HG02798 (cell line): ENCODE results near the gene FMC1.
"Not testable (repeated sequence)": the region's sequence is repeated elsewhere in the genome, so short reads cannot be mapped to it uniquely, and the experiment has no call there.

ENCODE experiments used
- ATAC-seq: cut with Tn5 transposase; IDR thresholded peaks from one replicate; pipeline ENCODE4 v1.9.1; 2021; ENCODE audit warnings: mild to moderate bottlenecking; ENCODE audit not compliant: unreplicated experiment, poor library complexity

Gene FMC1

DNA sequence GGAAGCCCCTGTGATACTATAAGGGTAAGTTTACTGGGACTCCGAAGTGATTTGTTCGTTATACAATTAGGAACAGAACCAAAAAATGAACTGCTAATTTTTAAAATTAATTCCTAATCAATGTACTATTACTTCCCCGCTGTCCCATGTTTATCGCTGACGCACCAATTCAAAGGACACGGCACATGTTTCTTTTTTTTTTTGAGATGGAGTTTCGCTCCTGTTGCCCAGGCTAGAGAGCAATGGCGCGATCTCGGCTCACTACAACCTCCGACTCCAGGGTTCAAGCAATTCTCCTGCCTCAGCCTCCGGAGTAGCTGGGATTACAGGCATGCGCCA is 1.5 kb upstream of the FMC1 start:
- ATAC-seq = no peak

GRCh38 chr7:139340037-139340807 is 915 bp upstream of the FMC1 start:
- peak; percentile 89 for ATAC-seq

- no peak for ATAC-seq
Observed at GRCh38 chr7:139340808-139341057, 404 bp upstream of the FMC1 start.

DNA sequence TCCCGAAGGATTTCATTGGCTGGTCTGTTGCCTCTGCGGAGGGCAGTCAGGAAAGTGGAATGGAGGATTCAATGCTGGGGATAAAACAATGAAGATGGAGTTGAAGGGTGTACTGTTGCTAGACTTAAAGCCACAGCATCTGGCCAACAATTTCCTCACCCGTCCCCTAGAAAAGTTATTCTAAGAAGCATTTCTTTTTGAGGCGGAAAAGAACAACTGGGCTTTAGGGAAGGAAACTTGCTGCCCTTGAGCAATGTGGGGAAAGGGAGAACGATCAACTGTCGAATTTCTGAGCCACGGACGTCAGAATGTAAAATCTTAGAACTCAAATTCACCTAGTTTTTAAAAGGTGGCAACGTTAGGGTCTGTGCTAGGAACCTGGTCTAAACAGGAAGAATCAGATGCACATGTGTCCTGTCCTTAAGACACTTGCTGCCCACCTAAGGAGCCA is 664 bp downstream of the FMC1 start:
- ATAC-seq = no peak

GRCh38 chr7:139345042-139345441 is 3.9 kb downstream of the FMC1 start:
- ATAC-seq = no peak

DNA sequence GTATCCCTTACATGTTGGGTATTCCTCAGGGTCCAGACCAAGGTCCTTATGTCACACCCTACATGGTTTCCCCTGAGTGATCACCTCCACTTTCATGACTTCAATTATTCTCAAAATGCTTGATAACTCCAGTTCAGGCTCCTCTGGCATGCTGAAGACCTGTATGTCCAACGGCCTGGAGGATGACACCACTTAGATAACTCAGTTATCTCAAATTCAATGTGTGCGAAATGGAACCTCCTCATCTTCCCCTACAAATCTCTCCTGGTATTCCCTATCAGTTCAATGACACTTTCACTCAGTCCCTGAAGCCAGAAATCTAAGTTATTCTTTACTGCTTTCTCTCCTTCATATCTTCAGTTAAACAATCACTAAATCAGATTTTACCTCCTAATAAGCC is 9.9 kb downstream of the FMC1 start:
- ATAC-seq = no peak

DNA sequence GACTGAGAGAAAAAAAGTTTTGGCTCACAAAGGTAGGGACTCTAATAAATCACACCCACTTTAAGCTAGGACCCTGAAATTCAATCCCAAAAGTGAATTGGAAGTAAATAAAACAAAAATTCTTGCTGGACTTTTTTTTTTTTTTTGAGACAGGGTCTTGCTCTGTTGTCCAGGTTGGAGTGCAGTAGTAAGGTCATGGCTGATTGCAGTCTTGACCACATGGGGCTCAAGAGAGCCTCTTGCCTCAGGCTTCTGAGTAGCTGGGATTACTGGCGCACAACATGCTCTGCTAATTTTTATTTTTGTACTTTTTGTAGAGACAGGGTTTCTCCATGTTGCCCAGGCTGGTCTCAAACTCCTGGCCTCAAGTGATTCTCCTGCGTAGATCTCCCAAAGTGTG is 13.6 kb downstream of the FMC1 start:
- ATAC-seq = no peak

DNA sequence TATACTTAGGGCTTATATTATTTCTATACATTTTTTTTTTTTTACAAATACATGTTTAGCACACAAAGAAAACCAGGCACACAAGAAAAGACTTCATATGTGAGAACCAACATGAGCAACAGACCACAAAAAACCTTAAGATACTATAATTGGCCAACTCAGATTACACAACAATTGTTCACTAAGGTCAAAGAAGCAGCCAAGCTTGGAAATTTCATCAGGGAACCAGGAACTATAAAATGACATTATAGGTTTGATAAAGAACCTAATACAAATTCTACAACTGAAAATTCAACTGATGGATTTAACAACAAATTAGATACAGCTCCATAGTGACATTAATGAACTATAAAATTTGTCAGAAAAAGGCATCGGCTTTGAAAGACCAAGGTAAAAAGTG is 14.2 kb downstream of the FMC1 start:
- no peak for ATAC-seq

DNA sequence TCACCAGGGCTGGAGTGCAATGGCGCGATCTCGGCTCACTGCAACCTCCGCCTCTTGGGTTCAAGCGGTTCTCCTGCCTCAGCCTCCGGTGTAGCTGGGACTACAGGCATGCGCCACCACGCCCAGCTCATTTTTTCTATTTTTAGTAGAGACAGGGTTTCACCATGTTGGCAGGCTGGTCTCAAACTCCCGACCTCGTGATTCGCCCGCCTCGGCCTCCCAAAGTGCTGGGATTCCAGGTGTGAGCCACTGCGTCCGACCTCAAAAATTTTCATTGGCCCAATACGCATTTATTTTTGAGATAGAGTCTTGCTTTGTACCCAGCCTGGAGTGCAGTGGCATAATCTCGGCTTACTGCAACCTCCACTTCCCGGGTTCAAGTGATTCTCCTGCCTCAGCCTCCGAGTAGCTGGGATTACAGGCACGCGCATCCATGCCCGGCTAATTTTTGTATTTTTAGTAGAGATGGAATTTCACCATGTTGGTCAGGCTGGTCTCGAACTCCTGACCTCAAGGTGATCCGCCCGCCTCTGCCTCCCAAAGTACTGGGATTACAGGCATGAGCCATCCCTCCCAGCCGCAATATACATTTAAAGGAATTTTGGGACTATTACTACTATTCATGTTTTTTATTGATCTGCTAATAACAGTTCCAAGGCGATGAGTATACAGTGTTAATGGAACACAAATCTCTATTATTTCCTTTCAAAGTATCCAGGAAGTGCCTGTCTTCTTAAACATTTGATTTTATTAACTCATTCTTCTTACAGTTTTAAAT is 16.8 kb downstream of the FMC1 start:
- ATAC-seq = not testable (repeated sequence)

GRCh38 chr7:139358541-139359365 is 17.6 kb downstream of the FMC1 start:
- ATAC-seq = peak; percentile 14

- peak; percentile 82 for ATAC-seq
Observed at GRCh38 chr7:139359366-139360209, 18.5 kb downstream of the FMC1 start, which contains the start of gene LUC7L2. TSS of gene LUC7L2 (plus strand) at chr7:139359894. CDS start at chr7:139360262, 368 bp downstream.

DNA sequence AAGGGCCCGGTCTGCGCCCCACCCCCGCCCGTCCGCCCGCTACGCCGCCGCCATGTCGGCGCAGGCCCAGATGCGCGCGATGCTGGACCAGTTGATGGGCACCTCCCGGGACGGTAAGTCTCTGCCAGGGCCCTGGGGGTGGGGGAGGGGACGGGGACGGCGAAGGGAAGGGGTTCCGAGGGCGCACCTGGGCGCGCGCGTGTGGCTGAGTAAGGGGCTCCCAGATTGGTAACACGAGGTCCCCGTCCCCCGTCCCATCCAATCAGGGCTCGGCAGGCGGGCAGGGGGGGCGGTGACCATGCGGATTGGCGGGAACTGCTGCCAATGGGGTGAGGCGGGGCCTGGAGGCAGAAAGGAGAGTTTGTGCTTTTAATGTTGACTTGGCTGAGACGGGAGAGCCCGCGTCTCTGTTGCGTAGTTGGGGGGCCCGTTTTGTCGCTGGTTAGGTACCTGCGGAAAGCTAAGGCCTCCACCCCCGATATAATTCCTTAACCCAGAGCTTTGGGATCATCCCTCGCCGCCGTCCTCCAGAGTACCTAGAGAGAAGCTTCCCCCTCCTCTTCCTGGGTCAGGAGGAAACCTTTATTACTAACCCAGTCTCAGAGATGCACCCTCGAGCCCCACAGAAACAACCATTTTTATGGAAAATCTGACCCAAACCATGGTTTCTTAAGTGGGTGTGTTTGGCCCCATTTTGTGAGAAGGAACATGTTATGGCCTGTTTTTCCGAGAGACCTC is 19.2 kb downstream of the FMC1 start:
- peak; percentile 78 for ATAC-seq

DNA sequence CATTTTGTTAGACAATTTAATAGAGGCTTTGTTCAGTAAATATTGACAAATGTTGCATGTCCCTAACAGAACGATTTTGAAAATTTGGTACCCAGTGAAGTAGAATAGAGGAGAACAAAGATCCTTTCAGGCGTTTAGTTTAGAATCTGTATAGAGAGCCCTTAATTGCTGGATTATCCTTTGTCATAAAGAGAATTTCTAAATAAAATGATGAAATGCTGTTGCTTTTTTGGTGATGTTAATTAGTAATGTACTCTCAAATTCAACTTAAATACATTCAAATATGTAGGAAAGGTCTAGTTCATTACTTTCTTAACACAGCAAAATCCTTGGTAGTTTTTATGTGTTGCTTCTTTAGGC is 19.8 kb downstream of the FMC1 start:
- ATAC-seq = no peak

- ATAC-seq = no peak
Observed at GRCh38 chr7:139361523-139361922, 20.4 kb downstream of the FMC1 start.

DNA sequence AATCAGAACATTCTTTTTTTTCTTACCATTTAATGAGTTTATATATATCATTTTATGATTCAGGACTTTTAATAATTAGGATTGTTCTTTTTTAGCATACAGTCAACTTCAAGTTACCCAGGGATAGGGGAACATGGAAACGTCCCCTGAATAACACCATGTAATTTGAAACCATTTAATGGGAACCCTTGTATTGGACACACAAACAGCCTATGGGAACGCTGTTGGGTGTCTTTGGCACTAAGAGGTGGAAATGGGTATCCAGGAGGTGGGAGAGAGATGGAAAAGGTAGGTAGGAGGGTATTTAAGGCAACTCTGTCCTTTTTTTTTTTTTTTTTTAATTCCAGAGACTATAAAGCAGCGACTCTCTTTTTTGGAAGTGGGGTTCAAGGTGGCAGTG is 21.2 kb downstream of the FMC1 start:
- ATAC-seq = no peak

GRCh38 chr7:139362981-139363380 is 21.8 kb downstream of the FMC1 start:
- ATAC-seq = no peak

DNA sequence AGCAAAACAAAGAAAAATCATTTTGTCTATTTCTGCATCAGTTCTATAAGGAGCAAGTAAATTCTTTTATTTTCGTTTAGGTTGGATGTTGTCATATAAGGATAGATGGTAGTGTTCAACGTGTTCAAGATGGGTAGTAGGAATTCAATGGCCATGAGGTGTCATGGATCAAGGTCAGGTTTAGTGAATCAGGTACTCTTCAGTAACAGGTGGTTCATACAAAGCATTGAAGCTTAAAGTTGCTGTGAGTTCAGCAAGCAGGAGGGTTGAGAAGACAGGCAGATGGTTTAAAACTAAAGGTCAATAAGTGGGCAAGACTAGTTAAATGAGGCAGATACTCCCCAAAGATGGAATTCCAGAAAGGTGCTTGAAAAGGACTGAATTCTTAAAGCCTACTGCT is 24.2 kb downstream of the FMC1 start:
- no peak for ATAC-seq

DNA sequence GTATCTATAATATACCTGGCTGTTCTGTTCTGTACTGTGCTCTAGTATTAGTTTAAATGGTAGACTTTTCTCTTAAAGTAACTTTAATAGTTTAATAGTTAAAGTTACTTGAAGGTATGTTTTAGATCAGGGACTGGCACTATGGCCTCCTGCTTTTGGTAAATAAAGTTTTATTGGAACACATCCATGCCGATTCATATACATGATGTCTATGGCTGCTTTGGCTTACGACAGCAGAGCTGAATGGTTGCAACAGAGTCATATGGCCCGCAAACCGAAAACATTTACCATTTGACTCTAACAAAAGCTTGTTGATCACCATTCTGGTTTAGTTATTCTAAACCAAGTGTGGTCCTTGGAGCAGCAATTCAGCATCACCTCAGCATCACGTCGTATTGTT is 25.3 kb downstream of the FMC1 start:
- no peak for ATAC-seq

- no peak for ATAC-seq
Observed at GRCh38 chr7:139367438-139368155, 26.5 kb downstream of the FMC1 start.
